Measurements from ENCODE around the gene SZRD1. TPM values are rescaled to one million over a fixed set of nuclear protein-coding genes. Genes with fewer than 3 reads are reported as not detected.
A peak's percentile ranks its signal among the peaks of the same experiment; 100 is the strongest.

SZRD1 gene
- total and polyA plus RNA-seq, 9 of the 15 experiments (the other 6 are each of a cell fraction or from before 2014, with no cell fraction given): 3.9 to 149 (median 82.5) TPM

GRCh38 chr1:16366722-16367257 lies at the start of gene SZRD1 (continued):
- no peak for TF ChIP-seq CTCFL (IDR thresholded peaks at IDR 0.05; ENCODE audit: borderline replicate concordance, insufficient read depth, low read depth, low read length, poor library complexity, severe bottlenecking)
- no peak; the same call in 1 of the 2 replicates for TF ChIP-seq DPF2 (IDR thresholded peaks at IDR 0.05)
- peak; percentile 64; the same call in 1 of the 2 replicates for TF ChIP-seq DMBX1 (CRISPR knock-in tag; IDR thresholded peaks at IDR 0.05; ENCODE audit: borderline replicate concordance)
- TF ChIP-seq POLR2AphosphoS5 (IDR thresholded peaks at IDR 0.05; ENCODE audit: control insufficient read depth, insufficient read depth, low read depth, low read length): no peak
- no peak for TF ChIP-seq RBM15 (IDR thresholded peaks at IDR 0.05; ENCODE audit: insufficient read depth, low read length)
- no peak for TF ChIP-seq TGIF2 (CRISPR knock-in tag; IDR thresholded peaks at IDR 0.05)
- no peak for TF ChIP-seq ZFX (CRISPR knock-in tag; IDR thresholded peaks at IDR 0.05)
- peak; percentile 65 for TF ChIP-seq JUN (IDR thresholded peaks at IDR 0.05; ENCODE audit: borderline replicate concordance, low read depth, low read length)
- TF ChIP-seq JUN (CRISPR knock-in tag; IDR thresholded peaks at IDR 0.05; ENCODE audit: borderline replicate concordance): no peak
- TF ChIP-seq, protein P1, sequence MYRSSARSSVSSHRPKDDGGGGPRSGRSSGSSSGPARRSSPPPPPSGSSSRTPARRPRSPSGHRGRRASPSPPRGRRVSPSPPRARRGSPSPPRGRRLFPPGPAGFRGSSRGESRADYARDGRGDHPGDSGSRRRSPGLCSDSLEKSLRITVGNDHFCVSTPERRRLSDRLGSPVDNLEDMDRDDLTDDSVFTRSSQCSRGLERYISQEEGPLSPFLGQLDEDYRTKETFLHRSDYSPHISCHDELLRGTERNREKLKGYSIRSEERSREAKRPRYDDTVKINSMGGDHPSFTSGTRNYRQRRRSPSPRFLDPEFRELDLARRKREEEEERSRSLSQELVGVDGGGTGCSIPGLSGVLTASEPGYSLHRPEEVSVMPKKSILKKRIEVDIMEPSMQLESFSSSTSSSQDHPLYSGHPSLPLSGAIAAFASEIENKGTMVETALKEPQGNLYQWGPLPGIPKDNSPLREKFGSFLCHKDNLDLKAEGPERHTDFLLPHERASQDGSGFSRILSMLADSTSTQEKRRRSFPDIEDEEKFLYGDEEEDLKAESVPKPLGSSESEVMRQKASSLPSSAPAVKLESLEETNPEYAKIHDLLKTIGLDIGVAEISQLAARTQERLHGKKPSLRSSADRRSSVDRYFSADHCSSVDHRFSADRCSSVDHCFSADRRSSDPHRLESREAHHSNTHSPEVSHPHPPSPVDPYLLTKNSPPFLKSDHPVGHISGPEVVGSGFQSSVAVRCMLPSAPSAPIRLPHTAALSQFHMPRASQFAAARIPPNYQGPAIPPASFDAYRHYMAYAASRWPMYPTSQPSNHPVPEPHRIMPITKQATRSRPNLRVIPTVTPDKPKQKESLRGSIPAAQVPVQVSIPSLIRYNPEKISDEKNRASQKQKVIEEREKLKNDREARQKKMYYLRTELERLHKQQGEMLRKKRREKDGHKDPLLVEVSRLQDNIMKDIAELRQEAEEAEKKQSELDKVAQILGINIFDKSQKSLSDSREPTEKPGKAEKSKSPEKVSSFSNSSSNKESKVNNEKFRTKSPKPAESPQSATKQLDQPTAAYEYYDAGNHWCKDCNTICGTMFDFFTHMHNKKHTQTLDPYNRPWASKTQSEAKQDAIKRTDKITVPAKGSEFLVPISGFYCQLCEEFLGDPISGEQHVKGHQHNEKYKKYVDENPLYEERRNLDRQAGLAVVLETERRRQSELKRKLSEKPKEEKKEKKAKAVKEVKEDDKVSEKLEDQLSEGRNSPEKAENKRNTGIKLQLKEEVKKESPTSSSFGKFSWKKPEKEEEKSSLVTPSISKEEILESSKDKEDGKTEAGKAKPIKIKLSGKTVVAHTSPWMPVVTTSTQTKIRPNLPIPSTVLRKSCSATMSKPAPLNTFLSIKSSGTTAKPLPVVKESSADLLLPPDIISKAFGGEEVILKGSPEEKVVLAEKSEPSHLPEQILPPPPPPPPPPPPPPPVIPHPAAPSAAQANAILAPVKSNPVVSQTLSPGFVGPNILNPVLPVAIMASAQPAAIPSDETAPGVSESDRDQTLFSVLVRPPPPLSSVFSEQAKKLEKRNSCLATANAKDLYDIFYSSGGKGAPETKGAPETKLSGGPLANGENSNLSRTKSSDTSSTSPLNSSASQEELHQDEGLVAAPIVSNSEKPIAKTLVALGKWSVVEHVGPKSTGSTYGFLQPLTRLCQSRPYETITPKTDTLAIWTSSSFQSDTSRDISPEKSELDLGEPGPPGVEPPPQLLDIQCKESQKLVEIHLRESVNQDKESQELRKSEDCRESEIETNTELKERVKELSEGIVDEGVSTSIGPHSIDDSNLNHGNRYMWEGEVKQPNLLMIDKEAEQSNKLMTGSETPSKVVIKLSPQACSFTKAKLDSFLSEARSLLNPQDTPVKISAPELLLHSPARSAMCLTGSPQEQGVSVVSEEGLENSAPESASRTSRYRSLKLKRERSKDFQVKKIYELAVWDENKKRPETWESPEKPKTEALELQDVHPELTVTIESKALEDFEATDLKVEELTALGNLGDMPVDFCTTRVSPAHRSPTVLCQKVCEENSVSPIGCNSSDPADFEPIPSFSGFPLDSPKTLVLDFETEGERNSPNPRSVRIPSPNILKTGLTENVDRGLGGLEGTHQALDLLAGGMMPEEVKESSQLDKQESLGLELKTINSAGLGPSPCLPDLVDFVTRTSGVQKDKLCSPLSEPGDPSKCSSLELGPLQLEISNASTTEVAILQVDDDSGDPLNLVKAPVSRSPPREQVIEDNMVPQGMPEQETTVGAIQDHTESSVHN (IDR thresholded peaks at IDR 0.05; ENCODE audit: borderline replicate concordance in 1 of 2, low read depth in 1 of 2): no peak
- no peak for TF ChIP-seq FOXJ3 (CRISPR knock-in tag; IDR thresholded peaks at IDR 0.05)
- TF ChIP-seq LARP7 (IDR thresholded peaks at IDR 0.05): no peak
- no peak for TF ChIP-seq NR2C2 (CRISPR knock-in tag; IDR thresholded peaks at IDR 0.05)
- peak; percentile 94 for TF ChIP-seq NR2C2 (tag; IDR thresholded peaks at IDR 0.05)
- TF ChIP-seq STAT5A (IDR thresholded peaks at IDR 0.05; ENCODE audit: borderline replicate concordance, low read length): peak; percentile 42; the same call in 1 of the 2 replicates
- TF ChIP-seq ZNF274 (IDR thresholded peaks at IDR 0.05; ENCODE audit: borderline replicate concordance, low read depth, low read length): no peak
- no peak for TF ChIP-seq KAT2B (IDR thresholded peaks at IDR 0.05; ENCODE audit: low read depth, low read length)
- TF ChIP-seq THAP7 (CRISPR knock-in tag; IDR thresholded peaks at IDR 0.05): no peak
